Keratinocyte (primary cell): Measurements from ENCODE around the gene EPHB3. TPM values are rescaled to one million over a fixed set of nuclear protein-coding genes. Genes with fewer than 3 reads are reported as not detected.

Experiments used
- DNase-seq: peaks from one replicate; pipeline ENCODE4 v3.0.0-alpha.2; 2011; ENCODE audit warnings: low read depth, missing footprints, low spot score
- FAIRE-seq: peaks from 2 replicates; lab custom pipeline; 2011; peaks lifted over from hg19 to GRCh38; lab: Jason Lieb, UNC
- H2AFZ ChIP-seq: 2 replicates; pipeline ENCODE4 v1.6.0; 2012; ENCODE audit warnings: low read length, control low read depth, inconsistent platforms; ENCODE audit not compliant: control insufficient read depth
- H3K27ac ChIP-seq: 2 replicates; pipeline ENCODE4 v1.5.1; 2011; ENCODE audit warnings: low read length; ENCODE audit not compliant: control insufficient read depth, insufficient read depth
- H3K27me3 ChIP-seq: 3 replicates; pipeline ENCODE4 v1.6.0; 2011; ENCODE audit warnings: low read length; ENCODE audit not compliant: control insufficient read depth, insufficient read depth; ENCODE audit errors: extremely low read depth
- H3K36me3 ChIP-seq, 2 experiments: 2 replicates in 1 of 2; 3 replicates in 1 of 2; pipeline ENCODE4 v1.5.1; 2011; ENCODE audit warnings: low read length in 2 of 2, mild to moderate bottlenecking in 1 of 2; ENCODE audit not compliant: control insufficient read depth in 2 of 2, insufficient read depth in 2 of 2; ENCODE audit errors: extremely low read depth in 1 of 2
- H3K4me1 ChIP-seq: 3 replicates; pipeline ENCODE4 v1.5.1; 2011; ENCODE audit warnings: low read length; ENCODE audit not compliant: control insufficient read depth, insufficient read depth; ENCODE audit errors: extremely low read depth
- H3K4me2 ChIP-seq: 3 replicates; pipeline ENCODE4 v1.6.0; 2011; ENCODE audit warnings: low read depth, low read length; ENCODE audit not compliant: control insufficient read depth, insufficient read depth; ENCODE audit errors: extremely low read depth
- H3K4me3 ChIP-seq, 3 experiments: fragments of 200-600 bp in 1 of 3; sonication (generic) in 1 of 3; 2 replicates in 2 of 3; 3 replicates in 1 of 3; pipeline ENCODE4 v1.5.1; 2011 to 2016; ENCODE audit warnings: low read length in 3 of 3, mild to moderate bottlenecking in 3 of 3, control low read depth in 2 of 3, inconsistent platforms in 1 of 3, low read depth in 1 of 3, mixed read lengths in 1 of 3, mixed run types in 1 of 3, moderate library complexity in 1 of 3; ENCODE audit not compliant: control insufficient read depth in 2 of 3, insufficient read depth in 2 of 3; ENCODE audit errors: extremely low read depth in 1 of 3
- H3K79me2 ChIP-seq: 2 replicates; pipeline ENCODE4 v1.6.0; 2012; ENCODE audit warnings: low read length; ENCODE audit not compliant: control insufficient read depth, insufficient read depth
- H3K9ac ChIP-seq: 3 replicates; pipeline ENCODE4 v1.6.0; 2011; ENCODE audit warnings: low read length; ENCODE audit not compliant: control insufficient read depth, insufficient read depth; ENCODE audit errors: extremely low read depth
- H3K9me1 ChIP-seq: 3 replicates; pipeline ENCODE4 v1.6.0; 2011; ENCODE audit warnings: low read length; ENCODE audit not compliant: control insufficient read depth, insufficient read depth; ENCODE audit errors: extremely low read depth
- H3K9me3 ChIP-seq: 2 replicates; pipeline ENCODE4 v1.5.1; 2012; ENCODE audit warnings: low read depth, low read length; ENCODE audit not compliant: control insufficient read depth
- H4K20me1 ChIP-seq: 3 replicates; pipeline ENCODE4 v1.6.0; 2011; ENCODE audit warnings: low read length; ENCODE audit not compliant: control insufficient read depth, insufficient read depth; ENCODE audit errors: extremely low read depth
- EZH2 ChIP-seq: IDR thresholded peaks from one replicate; pipeline ENCODE4 v1.6.1; 2012; ENCODE audit warnings: inconsistent platforms, mild to moderate bottlenecking, low read length, moderate library complexity
- dilution Hi-C: fragments of 300-500 bp; cut with MboI; formaldehyde crosslinking; loops from one replicate; pipeline ENCODE4 v1.7.0; 2020; ENCODE audit warnings: low sequenced_read_pairs; ENCODE audit not compliant: extremely low pct_ligation_motif_present
- polyA plus RNA-seq, 5 experiments: library from polyadenylated mRNA; depleted of rRNA in 3 of 5; stranded (reverse) in 3 of 5; stranded (forward) in 1 of 5; unstranded in 1 of 5; fragments of >200 nt; gene quantifications; 1 replicate in 1 of 5; 2 replicates in 3 of 5; 3 replicates in 1 of 5; pipeline versions ENCODE4 v1.2.1 to v1.2.3, GENCODE V29; 2011 to 2012; ENCODE audit warnings: missing spikeins in 2 of 5, low read depth in 1 of 5, low replicate concordance in 1 of 5
- TF ChIP-seq, protein P1 (sequence below), 3 experiments: IDR thresholded peaks in 1 of 3; conservative IDR thresholded peaks in 1 of 3; optimal IDR thresholded peaks in 1 of 3; 2 replicates in 2 of 3; 3 replicates in 1 of 3; pipeline versions ENCODE3 to v1.5.1; 2011; ENCODE audit warnings: low read length in 3 of 3, mild to moderate bottlenecking in 3 of 3, moderate library complexity in 2 of 3, control low read depth in 1 of 3, inconsistent platforms in 1 of 3; ENCODE audit not compliant: insufficient read depth in 2 of 3; ENCODE audit errors: extremely low read depth in 1 of 3

EPHB3 gene
- polyA plus RNA-seq, 1 donor (not counting 4 experiments of a cell fraction or from before 2014, with no cell fraction given): 2.2 TPM

DNA sequence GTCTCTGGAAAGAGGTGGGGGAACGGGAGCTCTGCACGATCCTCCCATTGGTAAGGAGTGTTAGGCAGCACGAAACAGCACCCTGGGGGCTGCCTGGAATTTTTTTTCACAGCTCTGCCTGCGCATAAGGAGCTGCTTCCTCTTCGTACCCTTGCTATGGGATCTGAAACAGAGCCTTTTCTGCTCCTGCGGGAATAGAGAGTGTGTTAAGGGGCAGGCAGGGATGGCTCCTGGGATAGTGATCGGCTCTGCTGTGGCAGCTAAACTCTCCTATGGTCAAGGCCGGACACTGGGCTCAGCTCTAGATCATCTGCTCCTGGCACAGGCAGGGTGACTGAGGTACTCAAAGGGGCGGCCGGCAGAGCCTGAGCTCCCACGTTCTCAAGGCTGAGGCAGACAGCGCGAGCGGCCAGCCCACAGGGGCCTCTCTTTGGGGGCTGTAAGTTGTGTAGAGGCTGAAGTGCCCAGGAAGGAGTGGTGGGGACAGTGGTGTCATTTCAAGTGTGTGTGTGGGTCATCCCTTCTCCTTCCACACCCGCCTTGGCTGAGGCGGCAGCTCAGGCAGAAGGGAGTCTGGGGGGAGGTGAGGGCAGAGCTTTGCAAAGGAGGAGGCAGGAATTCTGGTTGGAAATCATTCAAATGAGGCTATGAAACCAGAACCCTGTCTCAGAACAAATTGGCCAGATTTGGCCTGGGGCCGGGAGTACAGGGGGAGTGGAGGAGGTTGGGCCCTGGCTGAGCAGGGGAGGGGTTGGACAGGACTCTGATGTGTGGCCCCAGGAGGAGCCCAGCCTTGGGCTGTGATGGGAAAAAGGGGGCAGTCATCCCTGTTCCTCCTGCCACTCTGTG lies 31.0 kb downstream of the EPHB3 start:
- H3K9me3 ChIP-seq: no peaks in the 10 kb centered on the region
- no peak overlapping the region for H3K9ac ChIP-seq
- FAIRE-seq (no peak), DNase-seq (no peak)
- no peaks in the 10 kb centered on the region for H3K79me2 ChIP-seq
- H3K27ac ChIP-seq: no peak overlapping the region
- no peak overlapping the region for H3K4me2 ChIP-seq
- H3K36me3 ChIP-seq: no peaks in the 10 kb centered on the region
- TF ChIP-seq, protein P1, sequence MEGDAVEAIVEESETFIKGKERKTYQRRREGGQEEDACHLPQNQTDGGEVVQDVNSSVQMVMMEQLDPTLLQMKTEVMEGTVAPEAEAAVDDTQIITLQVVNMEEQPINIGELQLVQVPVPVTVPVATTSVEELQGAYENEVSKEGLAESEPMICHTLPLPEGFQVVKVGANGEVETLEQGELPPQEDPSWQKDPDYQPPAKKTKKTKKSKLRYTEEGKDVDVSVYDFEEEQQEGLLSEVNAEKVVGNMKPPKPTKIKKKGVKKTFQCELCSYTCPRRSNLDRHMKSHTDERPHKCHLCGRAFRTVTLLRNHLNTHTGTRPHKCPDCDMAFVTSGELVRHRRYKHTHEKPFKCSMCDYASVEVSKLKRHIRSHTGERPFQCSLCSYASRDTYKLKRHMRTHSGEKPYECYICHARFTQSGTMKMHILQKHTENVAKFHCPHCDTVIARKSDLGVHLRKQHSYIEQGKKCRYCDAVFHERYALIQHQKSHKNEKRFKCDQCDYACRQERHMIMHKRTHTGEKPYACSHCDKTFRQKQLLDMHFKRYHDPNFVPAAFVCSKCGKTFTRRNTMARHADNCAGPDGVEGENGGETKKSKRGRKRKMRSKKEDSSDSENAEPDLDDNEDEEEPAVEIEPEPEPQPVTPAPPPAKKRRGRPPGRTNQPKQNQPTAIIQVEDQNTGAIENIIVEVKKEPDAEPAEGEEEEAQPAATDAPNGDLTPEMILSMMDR (optimal IDR thresholded peaks at IDR 0.05 in 1 of 3, IDR thresholded peaks at IDR 0.05 in 1 of 3, conservative IDR thresholded peaks at IDR 0.05 in 1 of 3; ENCODE audit: extremely low read depth in 1 of 3, insufficient read depth in 2 of 3, low read length in 3 of 3): no peak
- no peak for TF ChIP-seq EZH2
- H2AFZ ChIP-seq: no peak overlapping the region
- H3K4me3 ChIP-seq: no peak overlapping the region
- H3K27me3 ChIP-seq: no peaks in the 10 kb centered on the region
- H3K9me1 ChIP-seq: no peaks in the 10 kb centered on the region
- H4K20me1 ChIP-seq: no peaks in the 10 kb centered on the region
- peaks cover 10% of the 10 kb centered on the region for H3K4me1 ChIP-seq
- dilution Hi-C loops: no loop called here

DNA sequence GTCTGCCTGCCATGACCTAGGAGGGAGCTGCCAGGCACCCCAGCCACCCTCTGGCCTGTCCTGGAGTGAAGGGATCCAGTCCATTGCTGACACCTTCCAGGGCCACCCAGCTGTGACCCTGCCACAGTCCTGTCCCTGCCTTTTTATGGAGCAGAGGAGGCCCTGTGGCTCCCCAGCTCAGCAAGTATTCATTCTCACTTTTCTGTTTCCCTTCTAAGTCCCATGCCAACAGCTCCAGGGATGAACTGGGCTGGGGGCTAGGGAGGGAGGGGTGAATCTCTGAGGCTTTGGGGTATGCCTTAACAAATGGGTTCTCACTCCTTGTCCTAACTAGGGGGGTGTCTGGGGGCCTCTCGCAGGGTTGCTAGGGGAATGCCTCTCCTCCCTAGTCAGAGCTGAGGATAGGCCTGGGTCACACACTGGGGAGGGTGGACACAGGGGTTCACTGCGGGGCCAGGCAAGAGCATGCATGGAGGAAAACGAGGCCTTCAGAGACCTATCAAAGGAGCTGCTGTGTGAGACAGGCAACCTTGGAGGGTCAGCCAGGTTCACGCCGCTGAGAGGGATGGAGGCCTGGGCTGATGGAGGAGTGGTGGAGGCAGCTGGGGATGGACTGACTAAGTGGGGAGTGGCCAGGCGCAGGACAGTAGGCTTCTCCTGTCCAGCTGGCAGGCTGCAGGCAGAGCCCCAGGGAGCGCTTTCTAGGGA lies 31.8 kb downstream of the EPHB3 start:
- peaks cover 10% of the 10 kb centered on the region for H3K4me1 ChIP-seq
- H3K9ac ChIP-seq: no peak overlapping the region
- no peak overlapping the region for H3K4me2 ChIP-seq
- no peak for TF ChIP-seq EZH2
- TF ChIP-seq, protein P1 (optimal IDR thresholded peaks at IDR 0.05 in 1 of 3, IDR thresholded peaks at IDR 0.05 in 1 of 3, conservative IDR thresholded peaks at IDR 0.05 in 1 of 3; ENCODE audit: extremely low read depth in 1 of 3, insufficient read depth in 2 of 3, low read length in 3 of 3): no peak
- DNase-seq (no peak), FAIRE-seq (no peak)
- dilution Hi-C loops: no loop called here
- H3K4me3 ChIP-seq: no peak overlapping the region
- no peaks in the 10 kb centered on the region for H3K79me2 ChIP-seq
- H3K9me3 ChIP-seq: no peaks in the 10 kb centered on the region
- H3K9me1 ChIP-seq: no peaks in the 10 kb centered on the region
- no peaks in the 10 kb centered on the region for H3K27me3 ChIP-seq
- no peak overlapping the region for H2AFZ ChIP-seq
- no peaks in the 10 kb centered on the region for H3K36me3 ChIP-seq
- H3K27ac ChIP-seq: no peak overlapping the region
- H4K20me1 ChIP-seq: no peaks in the 10 kb centered on the region
